ENCODE data around the gene ETNK2. TPM values are rescaled to one million over a fixed set of nuclear protein-coding genes. Genes with fewer than 3 reads are reported as not detected.

ETNK2 gene
- total and polyA plus RNA-seq, 4 donors = 18.2 to 65.4 (median 41.4) TPM

DNA sequence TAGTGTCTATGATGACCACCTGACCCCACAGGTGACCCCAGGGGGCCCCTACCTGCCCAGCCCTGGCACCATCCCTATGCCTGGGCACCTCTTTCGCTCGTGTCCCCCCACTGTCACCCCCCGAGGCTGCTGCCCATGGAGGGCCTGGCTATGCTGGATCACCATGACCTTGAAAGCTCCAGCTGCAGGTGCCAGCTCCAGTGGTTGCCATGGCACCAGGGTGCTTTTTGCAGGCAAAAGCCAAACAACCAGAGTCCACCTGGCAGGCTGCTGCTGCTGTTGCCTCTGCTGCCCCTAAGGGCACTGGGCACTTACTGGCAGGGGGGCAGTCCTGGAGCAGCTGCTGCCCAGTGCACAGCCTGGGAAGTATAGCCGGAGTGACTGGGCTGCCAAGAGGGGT is 21.7 kb downstream of the ETNK2 start:
- no peaks in the 10 kb centered on the region for H3K9me3 ChIP-seq (ENCODE audit: control insufficient read depth, insufficient read depth, low read length)
- no peaks in the 10 kb centered on the region for H3K27me3 ChIP-seq (ENCODE audit: control insufficient read depth, insufficient read depth, low read length)
- H3K4me1 ChIP-seq (ENCODE audit: control insufficient read depth, insufficient read depth, low read length) = peaks cover 53% of the 10 kb centered on the region
- peak in 1 of 6 donors; percentile 21 for DNase-seq (ENCODE audit: low read depth in 4 of 6, low spot score in 6 of 6)
- no peak overlapping the region for H3K4me3 ChIP-seq (ENCODE audit: low read depth, low read length)
- peaks cover 62% of the 10 kb centered on the region for H3K36me3 ChIP-seq (ENCODE audit: control insufficient read depth, insufficient read depth, low read length)
- no peak overlapping the region for H3K27ac ChIP-seq (ENCODE audit: low read depth, low read length)
- 52% methylated on average over 4 of the region's 4 CpGs for WGBS (ENCODE audit: insufficient coverage)

DNA sequence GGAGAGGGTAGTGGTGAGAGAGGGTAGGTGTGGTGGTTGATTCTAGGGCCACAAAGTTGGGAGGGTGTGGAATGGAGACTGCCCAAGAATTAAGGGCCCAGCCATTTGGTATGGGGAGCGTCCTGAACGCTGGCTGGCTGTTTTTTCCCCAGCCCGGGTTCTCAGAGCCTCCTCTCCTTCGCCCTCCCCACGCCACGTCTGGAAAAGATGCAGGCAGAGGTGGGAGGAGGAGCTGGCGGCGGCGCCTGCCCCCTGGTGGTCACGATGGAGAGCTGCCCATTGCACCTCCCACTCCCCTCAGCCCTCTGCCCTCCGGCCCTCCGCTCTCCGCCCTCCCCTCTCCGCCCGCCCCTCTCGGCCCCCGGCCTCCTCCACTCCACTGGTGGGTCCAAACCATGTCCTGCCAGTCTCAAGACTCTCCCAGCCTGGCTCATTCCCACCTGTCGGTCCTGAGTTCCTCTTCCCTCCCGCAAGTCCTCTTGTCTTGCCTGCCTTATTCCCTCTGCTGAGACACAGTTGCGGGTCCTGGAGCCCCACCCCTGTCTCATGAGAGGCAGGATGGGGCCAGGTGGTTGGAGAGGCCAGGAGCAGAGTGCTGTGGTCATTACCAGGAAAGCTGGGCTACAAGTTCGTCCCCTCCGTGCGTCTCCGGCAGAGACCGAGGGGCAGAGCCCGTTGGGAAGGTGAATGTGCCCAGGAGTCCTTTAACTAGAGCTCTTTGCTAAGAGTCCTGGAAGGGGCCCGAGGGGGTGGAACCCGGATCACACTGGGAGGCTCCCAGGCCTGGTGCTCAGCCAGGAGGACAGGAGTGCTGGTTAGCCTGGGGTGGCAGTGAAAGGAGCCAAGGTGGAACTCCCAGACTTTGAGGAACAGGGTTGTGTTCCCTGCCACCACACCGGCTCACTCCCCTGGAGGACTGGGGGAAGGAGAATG is 22.6 kb downstream of the ETNK2 start:
- WGBS (ENCODE audit: insufficient coverage) = 27% methylated on average over 24 of the region's 29 CpGs
- Histone ChIP-seq H3K27ac (ENCODE audit: low read depth, low read length) (peak overlapping the region; percentile 19), H3K9me3 (ENCODE audit: control insufficient read depth, insufficient read depth, low read length) (no peaks in the 10 kb centered on the region), H3K27me3 (ENCODE audit: control insufficient read depth, insufficient read depth, low read length) (no peaks in the 10 kb centered on the region), H3K4me3 (ENCODE audit: low read depth, low read length) (no peak overlapping the region), H3K36me3 (ENCODE audit: control insufficient read depth, insufficient read depth, low read length) (peaks cover 61% of the 10 kb centered on the region), H3K4me1 (ENCODE audit: control insufficient read depth, insufficient read depth, low read length) (peaks cover 53% of the 10 kb centered on the region)
- DNase-seq (ENCODE audit: low read depth in 4 of 6, low spot score in 6 of 6) = peak in 2 of 6 donors; percentile 75 to 89

DNA sequence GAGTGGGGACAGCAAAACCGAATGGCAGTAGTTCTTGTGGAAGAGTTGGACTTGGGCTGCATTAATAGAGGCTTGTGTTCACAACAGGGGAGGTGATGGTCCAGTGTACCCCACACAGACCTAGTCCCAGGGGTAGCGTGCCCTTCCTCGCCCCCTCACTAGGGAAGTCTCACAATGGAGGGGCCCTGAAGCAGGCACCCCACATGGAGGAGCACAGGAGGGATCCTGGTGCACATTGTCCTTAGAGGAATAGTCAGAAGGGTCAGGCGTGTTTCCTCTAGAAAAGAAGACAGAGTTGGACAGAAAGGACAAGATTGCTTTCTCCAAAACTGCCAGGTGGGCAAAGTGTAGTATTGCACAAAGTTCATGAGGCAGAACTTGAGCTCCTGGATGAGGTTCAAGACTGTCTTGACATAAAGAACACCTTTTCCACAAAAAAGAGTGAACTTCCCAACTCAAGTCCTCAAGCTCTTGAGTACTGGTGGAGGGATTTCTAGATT is 23.3 kb downstream of the ETNK2 start:
- Histone ChIP-seq H3K27ac (ENCODE audit: low read depth, low read length) (peak overlapping the region; percentile 19), H3K27me3 (ENCODE audit: control insufficient read depth, insufficient read depth, low read length) (no peaks in the 10 kb centered on the region), H3K4me1 (ENCODE audit: control insufficient read depth, insufficient read depth, low read length) (peaks cover 53% of the 10 kb centered on the region), H3K4me3 (ENCODE audit: low read depth, low read length) (no peak overlapping the region), H3K9me3 (ENCODE audit: control insufficient read depth, insufficient read depth, low read length) (no peaks in the 10 kb centered on the region), H3K36me3 (ENCODE audit: control insufficient read depth, insufficient read depth, low read length) (peaks cover 61% of the 10 kb centered on the region)
- WGBS (ENCODE audit: insufficient coverage) = 75% methylated on average over 3 of the region's 4 CpGs
- DNase-seq (ENCODE audit: low read depth in 4 of 6, low spot score in 6 of 6) = peak in 1 of 6 donors; percentile 8

DNA sequence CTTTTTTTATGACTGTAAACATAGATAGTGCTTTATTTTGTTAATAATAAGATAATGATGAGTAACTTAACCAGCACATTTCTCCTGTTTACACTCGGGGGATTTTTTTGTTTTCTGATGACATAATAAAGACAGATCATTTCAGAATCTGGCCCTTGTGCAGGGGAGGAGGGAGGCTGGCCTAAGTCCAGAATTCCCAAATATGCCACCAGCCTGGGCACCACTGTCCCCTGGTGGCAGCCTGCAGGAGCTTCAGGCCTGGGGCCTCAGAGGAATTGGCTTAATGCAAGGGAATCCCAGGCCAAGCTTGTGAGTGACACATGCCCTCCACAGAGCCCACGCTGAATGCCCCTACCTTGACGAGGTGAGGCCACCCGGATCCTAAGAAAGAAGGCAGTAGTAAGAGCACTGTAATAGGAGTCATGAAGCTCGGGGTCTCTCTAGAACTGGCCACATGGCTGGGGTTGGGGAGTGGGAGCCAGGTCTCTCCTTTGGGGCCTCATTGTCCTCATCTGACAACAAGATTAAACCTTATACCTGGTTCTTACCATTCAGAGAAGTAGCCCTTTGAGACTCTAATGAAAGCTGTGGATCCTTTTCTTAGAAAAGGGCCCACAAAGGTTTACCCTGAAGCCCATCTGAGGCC is 24.1 kb downstream of the ETNK2 start:
- H3K36me3 ChIP-seq (ENCODE audit: control insufficient read depth, insufficient read depth, low read length) = peaks cover 69% of the 10 kb centered on the region
- H3K27ac ChIP-seq (ENCODE audit: low read depth, low read length) = no peak overlapping the region
- DNase-seq (ENCODE audit: low read depth in 4 of 6, low spot score in 6 of 6) = peak in 2 of 6 donors; percentile 84
- H3K9me3 ChIP-seq (ENCODE audit: control insufficient read depth, insufficient read depth, low read length) = no peaks in the 10 kb centered on the region
- H3K27me3 ChIP-seq (ENCODE audit: control insufficient read depth, insufficient read depth, low read length) = no peaks in the 10 kb centered on the region
- peaks cover 53% of the 10 kb centered on the region for H3K4me1 ChIP-seq (ENCODE audit: control insufficient read depth, insufficient read depth, low read length)
- no peak overlapping the region for H3K4me3 ChIP-seq (ENCODE audit: low read depth, low read length)
- 58% methylated on average over 3 of the region's 5 CpGs for WGBS (ENCODE audit: insufficient coverage)

DNA sequence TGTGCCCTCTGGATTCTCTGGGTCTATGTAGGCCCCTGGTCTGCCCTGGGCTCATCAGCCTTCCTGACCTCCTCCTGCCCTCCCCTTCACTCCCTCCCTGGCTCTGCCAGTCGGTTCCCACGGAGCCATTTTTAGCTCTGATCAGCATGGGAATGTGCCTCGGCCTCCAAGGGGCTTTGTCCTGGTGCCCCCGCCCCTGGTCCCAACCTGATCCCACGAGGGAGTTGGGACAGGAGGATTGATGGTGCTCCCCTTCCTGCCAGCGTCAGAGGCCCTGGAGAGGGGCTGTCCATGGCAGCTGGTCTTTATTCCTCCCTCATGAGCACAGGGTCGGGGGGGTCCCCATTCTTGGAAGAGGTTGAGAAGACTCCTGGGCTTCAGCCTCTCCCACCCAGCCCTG is 24.9 kb downstream of the ETNK2 start:
- DNase-seq (ENCODE audit: low read depth in 4 of 6, low spot score in 6 of 6) = peak in 1 of 6 donors; percentile 65
- H3K36me3 ChIP-seq (ENCODE audit: control insufficient read depth, insufficient read depth, low read length) = peaks cover 75% of the 10 kb centered on the region
- H3K4me1 ChIP-seq (ENCODE audit: control insufficient read depth, insufficient read depth, low read length) = peaks cover 53% of the 10 kb centered on the region
- H3K4me3 ChIP-seq (ENCODE audit: low read depth, low read length) = no peak overlapping the region
- 0% methylated on average over 5 of the region's 7 CpGs for WGBS (ENCODE audit: insufficient coverage)
- no peaks in the 10 kb centered on the region for H3K27me3 ChIP-seq (ENCODE audit: control insufficient read depth, insufficient read depth, low read length)
- H3K27ac ChIP-seq (ENCODE audit: low read depth, low read length) = no peak overlapping the region
- H3K9me3 ChIP-seq (ENCODE audit: control insufficient read depth, insufficient read depth, low read length) = no peaks in the 10 kb centered on the region

DNA sequence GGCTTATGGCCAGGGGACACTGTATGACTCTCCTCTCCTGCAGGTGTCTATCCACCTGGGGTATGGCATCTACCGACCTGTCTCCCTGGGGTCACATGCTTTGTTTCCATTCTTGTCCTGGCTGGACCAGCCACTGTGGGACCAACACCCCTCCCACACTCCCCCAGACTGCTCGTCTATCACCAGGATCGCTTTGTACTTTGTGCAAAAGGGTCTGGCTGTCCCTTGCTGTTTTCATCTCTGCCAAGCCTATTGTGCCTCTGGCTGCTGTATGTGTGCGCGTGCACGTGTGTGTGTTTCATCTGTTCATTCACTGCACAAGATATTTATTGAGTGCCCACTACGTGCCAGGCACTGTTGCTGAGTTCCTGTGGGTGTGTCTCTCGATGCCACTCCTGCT is 25.5 kb downstream of the ETNK2 start:
- Histone ChIP-seq H3K4me1 (ENCODE audit: control insufficient read depth, insufficient read depth, low read length) (peaks cover 53% of the 10 kb centered on the region), H3K27me3 (ENCODE audit: control insufficient read depth, insufficient read depth, low read length) (no peaks in the 10 kb centered on the region), H3K4me3 (ENCODE audit: low read depth, low read length) (no peak overlapping the region), H3K9me3 (ENCODE audit: control insufficient read depth, insufficient read depth, low read length) (no peaks in the 10 kb centered on the region), H3K36me3 (ENCODE audit: control insufficient read depth, insufficient read depth, low read length) (peaks cover 74% of the 10 kb centered on the region), H3K27ac (ENCODE audit: low read depth, low read length) (no peak overlapping the region)
- DNase-seq (ENCODE audit: low read depth in 4 of 6, low spot score in 6 of 6) = peak in 1 of 6 donors; percentile 64
- 22% methylated on average over 8 of the region's 8 CpGs for WGBS (ENCODE audit: insufficient coverage)

DNA sequence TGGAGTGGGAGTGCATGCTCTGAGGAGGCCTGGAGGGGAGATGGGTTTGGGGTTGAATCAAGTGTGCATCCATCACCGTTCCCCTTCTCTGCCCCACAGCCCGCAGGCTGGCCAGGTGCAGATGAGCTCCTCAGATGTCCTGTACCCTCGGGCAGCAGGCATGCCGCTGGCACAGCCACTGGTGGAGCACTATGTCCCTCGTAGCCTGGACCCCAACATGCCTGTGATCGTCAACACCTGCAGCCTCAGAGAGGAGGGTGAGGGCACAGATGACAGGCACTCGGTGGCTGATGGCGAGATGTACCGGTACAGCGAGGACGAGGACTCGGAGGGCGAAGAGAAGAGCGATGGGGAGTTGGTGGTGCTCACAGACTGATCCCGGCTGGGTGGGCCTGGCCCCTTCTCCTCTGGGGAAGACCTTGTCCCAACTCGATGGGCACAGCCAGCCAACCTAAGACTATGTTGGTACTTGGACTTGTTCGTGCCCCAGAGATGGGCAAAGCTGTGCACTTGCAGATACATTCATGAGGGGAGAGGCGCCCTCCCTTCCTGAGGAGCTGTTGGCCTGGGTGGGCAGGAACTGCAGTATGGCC is 26.0 kb downstream of the ETNK2 start:
- no peak for DNase-seq (ENCODE audit: low read depth in 4 of 6, low spot score in 6 of 6)
- Histone ChIP-seq H3K4me1 (ENCODE audit: control insufficient read depth, insufficient read depth, low read length) (peaks cover 48% of the 10 kb centered on the region), H3K9me3 (ENCODE audit: control insufficient read depth, insufficient read depth, low read length) (no peaks in the 10 kb centered on the region), H3K36me3 (ENCODE audit: control insufficient read depth, insufficient read depth, low read length) (peaks cover 69% of the 10 kb centered on the region), H3K27ac (ENCODE audit: low read depth, low read length) (no peak overlapping the region), H3K27me3 (ENCODE audit: control insufficient read depth, insufficient read depth, low read length) (no peaks in the 10 kb centered on the region), H3K4me3 (ENCODE audit: low read depth, low read length) (no peak overlapping the region)
- WGBS (ENCODE audit: insufficient coverage) = 87% methylated on average over 17 of the region's 18 CpGs

DNA sequence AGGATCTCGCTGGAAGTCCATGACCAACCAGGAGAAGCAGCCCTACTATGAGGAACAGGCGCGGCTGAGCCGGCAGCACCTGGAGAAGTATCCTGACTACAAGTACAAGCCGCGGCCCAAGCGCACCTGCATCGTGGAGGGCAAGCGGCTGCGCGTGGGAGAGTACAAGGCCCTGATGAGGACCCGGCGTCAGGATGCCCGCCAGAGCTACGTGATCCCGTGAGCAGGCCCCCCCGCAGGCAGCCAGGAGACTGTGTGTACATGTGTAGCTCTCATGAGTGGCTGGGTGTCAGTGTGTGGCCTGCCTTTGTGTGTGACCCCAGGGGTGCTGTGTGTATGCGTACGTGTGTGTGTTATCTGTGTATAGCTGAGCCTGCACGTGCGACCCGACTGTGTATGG is 27.2 kb downstream of the ETNK2 start:
- H3K36me3 ChIP-seq (ENCODE audit: control insufficient read depth, insufficient read depth, low read length) = peaks cover 67% of the 10 kb centered on the region
- no peaks in the 10 kb centered on the region for H3K9me3 ChIP-seq (ENCODE audit: control insufficient read depth, insufficient read depth, low read length)
- no peak for DNase-seq (ENCODE audit: low read depth in 4 of 6, low spot score in 6 of 6)
- H3K4me1 ChIP-seq (ENCODE audit: control insufficient read depth, insufficient read depth, low read length) = peaks cover 35% of the 10 kb centered on the region
- WGBS (ENCODE audit: insufficient coverage) = 94% methylated on average over 22 of the region's 22 CpGs
- no peak overlapping the region for H3K4me3 ChIP-seq (ENCODE audit: low read depth, low read length)
- H3K27ac ChIP-seq (ENCODE audit: low read depth, low read length) = no peak overlapping the region
- H3K27me3 ChIP-seq (ENCODE audit: control insufficient read depth, insufficient read depth, low read length) = no peaks in the 10 kb centered on the region

DNA sequence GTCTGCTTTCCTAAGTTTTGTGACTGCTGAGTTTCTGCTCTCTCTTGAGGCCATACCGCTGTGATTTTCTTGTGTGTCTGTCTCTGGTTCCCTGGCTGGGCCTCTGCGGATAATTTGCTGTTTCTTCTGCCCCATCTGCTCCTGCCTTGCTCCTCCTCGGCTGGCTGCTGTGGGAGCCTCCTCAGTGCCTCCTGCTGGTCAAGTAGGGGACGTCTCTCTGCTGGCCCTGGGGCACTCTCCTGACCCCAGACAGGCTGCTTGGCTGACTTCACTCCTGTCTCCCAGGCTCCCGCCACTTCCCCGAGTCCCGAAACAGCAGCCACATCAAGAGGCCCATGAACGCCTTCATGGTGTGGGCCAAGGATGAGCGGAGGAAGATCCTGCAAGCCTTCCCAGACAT is 28.5 kb downstream of the ETNK2 start:
- WGBS (ENCODE audit: insufficient coverage) = 70% methylated on average over 9 of the region's 9 CpGs
- Histone ChIP-seq H3K36me3 (ENCODE audit: control insufficient read depth, insufficient read depth, low read length) (peaks cover 73% of the 10 kb centered on the region), H3K4me3 (ENCODE audit: low read depth, low read length) (no peak overlapping the region), H3K27ac (ENCODE audit: low read depth, low read length) (no peak overlapping the region), H3K9me3 (ENCODE audit: control insufficient read depth, insufficient read depth, low read length) (no peaks in the 10 kb centered on the region), H3K4me1 (ENCODE audit: control insufficient read depth, insufficient read depth, low read length) (peaks cover 25% of the 10 kb centered on the region), H3K27me3 (ENCODE audit: control insufficient read depth, insufficient read depth, low read length) (no peaks in the 10 kb centered on the region)
- no peak for DNase-seq (ENCODE audit: low read depth in 4 of 6, low spot score in 6 of 6)
